Measurements from ENCODE around the gene THOP1.

Gene THOP1

GRCh38 chr19:2759965-2760364, 25.3 kb upstream of the THOP1 start:
- Histone ChIP-seq H3K27ac (replicated peaks) (no peak overlapping the region), H3K4me3 (replicated peaks; ENCODE audit: insufficient read depth, low read length) (no peak overlapping the region), H3K27me3 (ENCODE audit: insufficient read depth, poor library complexity, severe bottlenecking) (no peaks in the 10 kb centered on the region)
- no peak for DNase-seq (ENCODE audit: low read depth in 1 of 2, low spot score in 1 of 2)
- TF ChIP-seq, protein P1, sequence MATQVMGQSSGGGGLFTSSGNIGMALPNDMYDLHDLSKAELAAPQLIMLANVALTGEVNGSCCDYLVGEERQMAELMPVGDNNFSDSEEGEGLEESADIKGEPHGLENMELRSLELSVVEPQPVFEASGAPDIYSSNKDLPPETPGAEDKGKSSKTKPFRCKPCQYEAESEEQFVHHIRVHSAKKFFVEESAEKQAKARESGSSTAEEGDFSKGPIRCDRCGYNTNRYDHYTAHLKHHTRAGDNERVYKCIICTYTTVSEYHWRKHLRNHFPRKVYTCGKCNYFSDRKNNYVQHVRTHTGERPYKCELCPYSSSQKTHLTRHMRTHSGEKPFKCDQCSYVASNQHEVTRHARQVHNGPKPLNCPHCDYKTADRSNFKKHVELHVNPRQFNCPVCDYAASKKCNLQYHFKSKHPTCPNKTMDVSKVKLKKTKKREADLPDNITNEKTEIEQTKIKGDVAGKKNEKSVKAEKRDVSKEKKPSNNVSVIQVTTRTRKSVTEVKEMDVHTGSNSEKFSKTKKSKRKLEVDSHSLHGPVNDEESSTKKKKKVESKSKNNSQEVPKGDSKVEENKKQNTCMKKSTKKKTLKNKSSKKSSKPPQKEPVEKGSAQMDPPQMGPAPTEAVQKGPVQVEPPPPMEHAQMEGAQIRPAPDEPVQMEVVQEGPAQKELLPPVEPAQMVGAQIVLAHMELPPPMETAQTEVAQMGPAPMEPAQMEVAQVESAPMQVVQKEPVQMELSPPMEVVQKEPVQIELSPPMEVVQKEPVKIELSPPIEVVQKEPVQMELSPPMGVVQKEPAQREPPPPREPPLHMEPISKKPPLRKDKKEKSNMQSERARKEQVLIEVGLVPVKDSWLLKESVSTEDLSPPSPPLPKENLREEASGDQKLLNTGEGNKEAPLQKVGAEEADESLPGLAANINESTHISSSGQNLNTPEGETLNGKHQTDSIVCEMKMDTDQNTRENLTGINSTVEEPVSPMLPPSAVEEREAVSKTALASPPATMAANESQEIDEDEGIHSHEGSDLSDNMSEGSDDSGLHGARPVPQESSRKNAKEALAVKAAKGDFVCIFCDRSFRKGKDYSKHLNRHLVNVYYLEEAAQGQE (IDR thresholded peaks at IDR 0.05; ENCODE audit: insufficient replicate concordance, low read depth), result no peak
- no peak for TF ChIP-seq POLR2AphosphoS5 (IDR thresholded peaks at IDR 0.05; ENCODE audit: low read depth)
- TF ChIP-seq, protein P2, sequence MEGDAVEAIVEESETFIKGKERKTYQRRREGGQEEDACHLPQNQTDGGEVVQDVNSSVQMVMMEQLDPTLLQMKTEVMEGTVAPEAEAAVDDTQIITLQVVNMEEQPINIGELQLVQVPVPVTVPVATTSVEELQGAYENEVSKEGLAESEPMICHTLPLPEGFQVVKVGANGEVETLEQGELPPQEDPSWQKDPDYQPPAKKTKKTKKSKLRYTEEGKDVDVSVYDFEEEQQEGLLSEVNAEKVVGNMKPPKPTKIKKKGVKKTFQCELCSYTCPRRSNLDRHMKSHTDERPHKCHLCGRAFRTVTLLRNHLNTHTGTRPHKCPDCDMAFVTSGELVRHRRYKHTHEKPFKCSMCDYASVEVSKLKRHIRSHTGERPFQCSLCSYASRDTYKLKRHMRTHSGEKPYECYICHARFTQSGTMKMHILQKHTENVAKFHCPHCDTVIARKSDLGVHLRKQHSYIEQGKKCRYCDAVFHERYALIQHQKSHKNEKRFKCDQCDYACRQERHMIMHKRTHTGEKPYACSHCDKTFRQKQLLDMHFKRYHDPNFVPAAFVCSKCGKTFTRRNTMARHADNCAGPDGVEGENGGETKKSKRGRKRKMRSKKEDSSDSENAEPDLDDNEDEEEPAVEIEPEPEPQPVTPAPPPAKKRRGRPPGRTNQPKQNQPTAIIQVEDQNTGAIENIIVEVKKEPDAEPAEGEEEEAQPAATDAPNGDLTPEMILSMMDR (IDR thresholded peaks at IDR 0.05; ENCODE audit: insufficient read depth, low read length), result no peak
- no peak for TF ChIP-seq SPI1 (IDR thresholded peaks at IDR 0.05; ENCODE audit: borderline replicate concordance, low read depth)
- no peak for TF ChIP-seq GABPA (IDR thresholded peaks at IDR 0.05; ENCODE audit: low read depth)

DNA sequence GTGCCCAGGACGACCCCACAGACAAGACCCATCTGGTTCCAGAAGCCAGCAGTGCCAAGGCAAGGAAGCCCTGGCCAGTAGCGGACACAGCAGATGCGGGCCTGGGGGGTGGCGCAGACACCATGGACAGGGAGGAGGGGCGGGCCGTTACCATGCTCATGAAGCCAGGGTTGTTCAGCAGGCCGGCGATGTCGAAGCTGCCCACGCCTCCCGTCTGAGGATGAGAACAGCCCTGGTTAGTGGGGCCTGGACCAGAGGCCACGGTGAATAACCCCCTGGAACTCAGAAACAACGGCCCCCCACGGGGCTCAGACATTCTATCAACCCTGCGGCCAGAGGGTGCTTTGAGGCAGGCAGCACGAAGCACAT, 24.0 kb upstream of the THOP1 start:
- DNase-seq (ENCODE audit: low read depth in 1 of 2, low spot score in 1 of 2), result no peak
- H3K27me3 ChIP-seq (ENCODE audit: insufficient read depth, poor library complexity, severe bottlenecking), result no peaks in the 10 kb centered on the region
- H3K27ac ChIP-seq (replicated peaks), result no peak overlapping the region
- TF ChIP-seq, protein P2 (IDR thresholded peaks at IDR 0.05; ENCODE audit: insufficient read depth, low read length), result no peak
- TF ChIP-seq SPI1 (IDR thresholded peaks at IDR 0.05; ENCODE audit: borderline replicate concordance, low read depth) (no peak), POLR2AphosphoS5 (IDR thresholded peaks at IDR 0.05; ENCODE audit: low read depth) (no peak), GABPA (IDR thresholded peaks at IDR 0.05; ENCODE audit: low read depth) (no peak)
- TF ChIP-seq, protein P1 (IDR thresholded peaks at IDR 0.05; ENCODE audit: insufficient replicate concordance, low read depth), result no peak
- H3K4me3 ChIP-seq (replicated peaks; ENCODE audit: insufficient read depth, low read length), result no peak overlapping the region

- Histone ChIP-seq H3K27me3 (ENCODE audit: insufficient read depth, poor library complexity, severe bottlenecking) (no peaks in the 10 kb centered on the region), H3K27ac (replicated peaks) (no peak overlapping the region), H3K4me3 (replicated peaks; ENCODE audit: insufficient read depth, low read length) (no peak overlapping the region)
- TF ChIP-seq, protein P1 (IDR thresholded peaks at IDR 0.05; ENCODE audit: insufficient replicate concordance, low read depth), result no peak
- no peak for TF ChIP-seq POLR2AphosphoS5 (IDR thresholded peaks at IDR 0.05; ENCODE audit: low read depth)
- TF ChIP-seq, protein P2 (IDR thresholded peaks at IDR 0.05; ENCODE audit: insufficient read depth, low read length), result no peak
- TF ChIP-seq GABPA (IDR thresholded peaks at IDR 0.05; ENCODE audit: low read depth), result no peak
- DNase-seq (ENCODE audit: low read depth in 1 of 2, low spot score in 1 of 2), result no peak
These were observed 23.2 kb upstream of the THOP1 start for GRCh38 chr19:2761876-2762782.

Data from HL-60 (cell line).